Upper lobe of left lung (tissue), 6 donors: Measurements from ENCODE around the gene MFSD2A. TPM values are rescaled to one million over a fixed set of nuclear protein-coding genes. Genes with fewer than 3 reads are reported as not detected.
"Not testable (repeated sequence)": the region's sequence is repeated elsewhere in the genome, so short reads cannot be mapped to it uniquely, and the experiment has no call there.

Experiments used
- ATAC-seq, 2 donors: fragments of 200-7000 bp; cut with Tn5 transposase; one replicate each; pipeline ENCODE4 v1.9.1; 2022; ENCODE audit warnings: mild to moderate bottlenecking in 2 of 2, moderate library complexity in 2 of 2; ENCODE audit not compliant: low FRiP score in 2 of 2
- DNase-seq, 2 donors: peaks; one replicate each; pipeline ENCODE4 v3.0.0-alpha.2; 2019 to 2020
- H3K27ac ChIP-seq, 4 donors: fragments of 200-600 bp; sonication (generic); one replicate each; pipeline ENCODE4 v1.5.1; 2016 to 2019
- H3K27me3 ChIP-seq, 4 donors: fragments of 200-600 bp; sonication (generic); one replicate each; pipeline ENCODE4 v1.5.1; 2017 to 2019
- H3K36me3 ChIP-seq, 4 donors: fragments of 200-600 bp; sonication (generic); one replicate each; pipeline ENCODE4 v1.5.1; 2016 to 2019
- H3K4me1 ChIP-seq, 4 donors: fragments of 200-600 bp; sonication (generic); one replicate each; pipeline ENCODE4 v1.5.1; 2018 to 2019
- H3K4me3 ChIP-seq, 4 donors: fragments of 200-600 bp; sonication (generic); one replicate each; pipeline ENCODE4 v1.5.1; 2017 to 2019; ENCODE audit warnings: mild to moderate bottlenecking in 2 of 4, moderate library complexity in 1 of 4
- H3K9me3 ChIP-seq, 4 donors: fragments of 200-600 bp; sonication (generic); one replicate each; pipeline ENCODE4 v1.5.1; 2018 to 2019
- CTCF ChIP-seq, 6 experiments: fragments of 450-650 bp in 4 of 6; fragments of 200-600 bp in 2 of 6; sonication (generic) in 2 of 6; IDR thresholded peaks; one replicate each; pipeline ENCODE4 v1.5.1; 2016 to 2019; ENCODE audit warnings: antibody characterized with exemption in 6 of 6
- EP300 ChIP-seq, 4 donors: sonication (generic); formaldehyde crosslinking; IDR thresholded peaks; one replicate each; pipeline ENCODE4 v1.5.1; 2017; ENCODE audit warnings: antibody characterized with exemption in 4 of 4, control low read depth in 2 of 4
- POLR2A ChIP-seq, 4 donors: fragments of 450-650 bp; IDR thresholded peaks; one replicate each; pipeline ENCODE4 v1.5.1; 2016 to 2017; ENCODE audit warnings: antibody characterized with exemption in 4 of 4, mild to moderate bottlenecking in 2 of 4
- POLR2AphosphoS5 ChIP-seq, 2 donors: sonication (generic); formaldehyde crosslinking; IDR thresholded peaks; one replicate each; pipeline ENCODE4 v1.5.1; 2017; ENCODE audit warnings: antibody characterized with exemption in 2 of 2
- WGBS, 2 donors: methylation state at CpG; one replicate each; pipeline ENCODE4 v1.1.5; 2017 to 2018; 5-methylcytosine and 5-hydroxymethylcytosine counted together
- total RNA-seq, 6 donors: library from RNA; depleted of rRNA in 4 of 6; stranded (reverse); fragments of >200 nt in 4 of 6; gene quantifications; one replicate each; pipeline versions ENCODE4 v1.1.0 to v1.2.1, GENCODE V29; 2016 to 2021
- donor health status: DM: no; HTN: no; CAD: no; lungs with moderate emphysema.
- donor health status: DM: no; HTN: yes; CAD: no; lungs with severe emphysema.

MFSD2A gene
- 100 to 1,000 TPM in 3 of 6 donors, 10 to 100 TPM in 3; 63.9 to 196 (median 109) TPM for total RNA-seq

DNA sequence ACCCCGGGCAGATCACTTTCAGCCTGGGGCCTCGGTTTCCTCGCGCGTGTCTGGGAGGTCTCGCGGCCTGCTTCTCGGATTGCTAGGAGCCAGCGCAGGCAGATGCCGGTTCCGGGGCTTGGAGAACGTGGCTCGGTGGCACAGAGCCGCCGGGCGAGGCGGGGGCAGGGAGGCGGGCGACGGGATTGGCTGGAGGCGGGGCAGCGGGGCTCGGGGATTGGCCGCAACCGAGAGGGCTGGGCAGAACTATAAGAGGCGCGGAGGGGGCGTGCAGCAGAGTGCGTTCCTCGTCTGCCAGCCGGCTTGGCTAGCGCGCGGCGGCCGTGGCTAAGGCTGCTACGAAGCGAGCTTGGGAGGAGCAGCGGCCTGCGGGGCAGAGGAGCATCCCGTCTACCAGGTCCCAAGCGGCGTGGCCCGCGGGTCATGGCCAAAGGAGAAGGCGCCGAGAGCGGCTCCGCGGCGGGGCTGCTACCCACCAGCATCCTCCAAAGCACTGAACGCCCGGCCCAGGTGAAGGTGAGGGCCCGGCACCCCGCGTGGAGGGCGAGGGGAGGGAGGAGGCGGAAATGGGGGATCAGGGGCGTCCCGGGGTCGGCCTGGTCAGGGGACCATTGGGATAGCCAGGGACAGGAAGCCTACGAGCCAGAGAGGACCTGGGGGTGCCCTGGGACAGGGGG is at the start of gene MFSD2A:
Gene MFSD2A, plus strand, starts transcription at position 276 of the 677 bp plus-strand sequence. Its CDS starts 148 bp downstream, at position 424.
- no peaks in the 10 kb centered on the region for H3K9me3 ChIP-seq
- H3K4me3 ChIP-seq = peak within 1 kb of the TSS; percentile 26 to 75 (median 61)
- TF ChIP-seq EP300 (IDR thresholded peaks at IDR 0.05) (no peak), POLR2AphosphoS5 (IDR thresholded peaks at IDR 0.05) (peak; percentile 68 to 94), POLR2A (IDR thresholded peaks at IDR 0.05) (peak; percentile 62 to 93 (median 72))
- peak within 1 kb of the TSS; percentile 61 to 94 (median 76) for H3K27ac ChIP-seq
- peaks cover 0 to 3% (median 0%) of the 10 kb centered on the region in 4 donors for H3K36me3 ChIP-seq
- DNase-seq (peak; percentile 94 to 98), ATAC-seq (peak; percentile 95 to 98)
- peaks cover 29 to 61% (median 40%) of the 10 kb centered on the region in 4 donors for H3K4me1 ChIP-seq
- H3K27me3 ChIP-seq = no peaks in the 10 kb centered on the region
- WGBS, 2 donors = 2% methylated on average over 34 to 54 of the region's 62 CpGs

DNA sequence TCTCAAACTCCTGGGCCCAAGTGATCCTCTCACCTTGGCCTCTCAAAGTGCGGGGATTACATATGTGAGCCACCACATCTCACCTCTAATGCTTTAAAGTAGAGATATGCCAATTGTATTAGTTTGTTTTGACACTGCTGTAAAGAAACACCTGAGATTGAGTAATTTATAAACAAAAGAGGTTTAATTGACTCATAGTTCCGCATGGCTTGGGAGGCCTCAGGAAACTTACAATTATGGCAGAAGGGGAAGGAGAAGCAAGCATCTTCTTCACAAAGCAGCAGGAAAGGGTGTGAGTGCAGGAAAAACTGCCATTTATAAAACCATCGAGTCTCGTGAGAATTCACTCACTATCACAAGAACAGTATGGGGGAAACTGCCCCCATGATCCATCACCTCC is 49.8 kb upstream of the MFSD2A start:
- H3K4me3 ChIP-seq = no peak overlapping the region
- DNase-seq (no peak), ATAC-seq (no peak)
- WGBS, 2 donors = 60 to 69% methylated on average over 4 of the region's 4 CpGs
- H3K9me3 ChIP-seq = peaks cover 0 to 8% (median 6%) of the 10 kb centered on the region in 4 donors
- H3K36me3 ChIP-seq = no peaks in the 10 kb centered on the region
- peaks cover 0 to 21% (median 7%) of the 10 kb centered on the region in 4 donors for H3K27me3 ChIP-seq
- H3K4me1 ChIP-seq = peaks cover 18 to 26% (median 20%) of the 10 kb centered on the region in 4 donors
- TF ChIP-seq EP300 (IDR thresholded peaks at IDR 0.05) (no peak), CTCF (IDR thresholded peaks at IDR 0.05) (no peak), POLR2AphosphoS5 (IDR thresholded peaks at IDR 0.05) (no peak), POLR2A (IDR thresholded peaks at IDR 0.05) (no peak)
- H3K27ac ChIP-seq = no peak overlapping the region

GRCh38 chr1:39907528-39908453 is 47.2 kb upstream of the MFSD2A start:
- ATAC-seq = no peak

GRCh38 chr1:39908534-39908933 is 46.4 kb upstream of the MFSD2A start:
- Histone ChIP-seq H3K27ac (no peak overlapping the region), H3K4me3 (no peak overlapping the region), H3K9me3 (peaks cover 0 to 8% (median 6%) of the 10 kb centered on the region in 4 donors), H3K27me3 (no peaks in the 10 kb centered on the region), H3K36me3 (no peaks in the 10 kb centered on the region), H3K4me1 (no peaks in the 10 kb centered on the region)
- ATAC-seq (no peak), DNase-seq (no peak)
- 92% methylated on average over 2 of the region's 2 CpGs for WGBS, 2 donors
- TF ChIP-seq EP300 (IDR thresholded peaks at IDR 0.05) (no peak), POLR2A (IDR thresholded peaks at IDR 0.05) (no peak), CTCF (IDR thresholded peaks at IDR 0.05) (no peak), POLR2AphosphoS5 (IDR thresholded peaks at IDR 0.05) (no peak)

More at GRCh38 chr1:39907528-39908453, 47.2 kb upstream of the MFSD2A start:
- WGBS, 2 donors = 34 to 62% methylated on average over 3 of the region's 3 CpGs
- DNase-seq = no peak
- Histone ChIP-seq H3K9me3 (peaks cover 0 to 8% (median 6%) of the 10 kb centered on the region in 4 donors), H3K27me3 (no peaks in the 10 kb centered on the region), H3K27ac (no peak overlapping the region), H3K4me1 (no peaks in the 10 kb centered on the region), H3K4me3 (no peak overlapping the region), H3K36me3 (no peaks in the 10 kb centered on the region)
- TF ChIP-seq EP300 (IDR thresholded peaks at IDR 0.05) = no peak

- Histone ChIP-seq H3K36me3 (no peaks in the 10 kb centered on the region), H3K9me3 (peaks cover 0 to 8% (median 6%) of the 10 kb centered on the region in 4 donors), H3K27me3 (no peaks in the 10 kb centered on the region), H3K4me1 (no peaks in the 10 kb centered on the region), H3K4me3 (no peak overlapping the region), H3K27ac (no peak overlapping the region)
- WGBS, 2 donors = 97 to 98% methylated on average over 3 of the region's 3 CpGs
- no peak for ATAC-seq
- TF ChIP-seq POLR2A (IDR thresholded peaks at IDR 0.05) (no peak), EP300 (IDR thresholded peaks at IDR 0.05) (no peak), POLR2AphosphoS5 (IDR thresholded peaks at IDR 0.05) (no peak), CTCF (IDR thresholded peaks at IDR 0.05) (no peak)
- DNase-seq = no peak
These were observed 44.7 kb upstream of the MFSD2A start for GRCh38 chr1:39910263-39910662.

- H3K27ac ChIP-seq, H3K4me1 ChIP-seq, H3K4me3 ChIP-seq, ATAC-seq, H3K27me3 ChIP-seq, H3K9me3 ChIP-seq, H3K36me3 ChIP-seq: not testable (repeated sequence)
- DNase-seq = peak in 1 of 2 donors; percentile 50
- 83% methylated on average over 9 of the region's 30 CpGs; no CpG with 5 or more reads in 1 of the 2 donors for WGBS, 2 donors
These were observed 41.8 kb upstream of the MFSD2A start for GRCh38 chr1:39913136-39913535.
